Measurements from ENCODE around the gene TMEM44.

TMEM44 gene

DNA sequence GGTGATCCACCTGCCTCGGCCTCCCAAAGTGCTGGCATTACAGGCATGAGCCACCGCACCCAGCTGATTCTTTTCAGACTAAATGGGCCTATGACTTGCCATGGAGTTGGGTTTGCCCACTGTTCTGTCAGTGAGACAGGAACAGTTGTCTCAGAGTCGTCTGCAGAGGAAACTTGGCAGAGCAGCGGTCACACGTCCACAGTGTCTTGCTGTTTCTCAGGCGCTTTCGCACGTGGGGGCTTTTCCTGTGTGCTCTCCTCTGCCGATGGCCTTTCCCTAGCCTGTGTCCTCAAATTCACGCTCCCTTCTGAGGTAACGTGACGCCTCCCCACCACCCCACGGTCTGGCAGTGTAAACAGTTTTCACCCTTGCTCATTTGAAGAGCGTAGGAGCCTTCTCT lies 11.3 kb downstream of the TMEM44 start:
- no peak for TF ChIP-seq TAF1 (IDR thresholded peaks at IDR 0.05; ENCODE audit: borderline replicate concordance, low read depth, low read length)
- no peak for TF ChIP-seq POLR2AphosphoS5 (IDR thresholded peaks at IDR 0.05; ENCODE audit: low read depth, low read length)
- no peak for TF ChIP-seq POLR2A (IDR thresholded peaks at IDR 0.05; ENCODE audit: low read depth, low read length)
- DNase-seq (ENCODE audit: insufficient read length) (no peak), FAIRE-seq (no peak)

DNA sequence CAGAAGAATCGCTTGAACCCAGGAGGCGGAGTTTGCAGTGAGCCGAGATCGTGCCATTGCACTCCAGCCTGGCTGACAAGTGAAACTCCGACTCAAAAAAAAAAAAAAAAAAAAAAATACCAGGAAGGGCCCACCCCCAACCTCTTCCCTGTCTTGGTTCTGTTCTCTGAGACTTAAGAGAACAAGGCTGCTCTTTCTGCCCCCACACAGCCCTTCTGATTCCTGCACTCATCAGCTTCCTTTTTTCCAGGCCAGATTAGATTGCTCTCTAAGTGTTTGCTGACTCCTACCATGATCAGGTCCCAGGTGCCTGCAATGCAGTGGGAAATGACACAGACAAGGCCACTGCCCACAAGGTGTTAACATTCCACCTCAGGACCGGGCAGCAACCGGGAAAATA lies 13.0 kb downstream of the TMEM44 start:
- FAIRE-seq = no peak
- no peak for TF ChIP-seq TAF1 (IDR thresholded peaks at IDR 0.05; ENCODE audit: borderline replicate concordance, low read depth, low read length)
- TF ChIP-seq POLR2AphosphoS5 (IDR thresholded peaks at IDR 0.05; ENCODE audit: low read depth, low read length) = no peak
- TF ChIP-seq POLR2A (IDR thresholded peaks at IDR 0.05; ENCODE audit: low read depth, low read length) = no peak

DNA sequence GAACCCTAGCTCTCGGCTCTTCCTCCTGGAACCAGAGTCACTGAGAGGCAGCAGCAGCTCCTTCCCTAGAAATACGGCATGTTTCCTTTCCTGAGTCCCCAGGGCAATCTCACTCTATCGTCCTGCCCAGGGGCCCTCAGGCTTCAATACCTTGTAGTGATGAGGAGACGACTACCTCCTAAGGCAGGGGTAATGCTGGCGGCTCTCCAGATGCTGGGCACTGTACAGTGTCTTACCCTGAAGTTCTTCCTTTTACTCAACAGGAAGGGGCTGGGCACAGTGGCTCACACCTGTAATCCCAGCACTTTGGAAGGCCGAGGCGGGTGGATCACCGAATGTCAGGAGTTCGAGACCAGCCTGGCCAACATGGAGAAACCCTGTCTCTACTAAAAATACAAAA lies 13.5 kb downstream of the TMEM44 start:
- FAIRE-seq (no peak), DNase-seq (ENCODE audit: insufficient read length) (no peak)
- TF ChIP-seq POLR2AphosphoS5 (IDR thresholded peaks at IDR 0.05; ENCODE audit: low read depth, low read length) (no peak), POLR2A (IDR thresholded peaks at IDR 0.05; ENCODE audit: low read depth, low read length) (no peak), TAF1 (IDR thresholded peaks at IDR 0.05; ENCODE audit: borderline replicate concordance, low read depth, low read length) (no peak)

More for the DNA sequence above, 13.0 kb downstream of the TMEM44 start:
- no peak for DNase-seq (ENCODE audit: insufficient read length)

DNA sequence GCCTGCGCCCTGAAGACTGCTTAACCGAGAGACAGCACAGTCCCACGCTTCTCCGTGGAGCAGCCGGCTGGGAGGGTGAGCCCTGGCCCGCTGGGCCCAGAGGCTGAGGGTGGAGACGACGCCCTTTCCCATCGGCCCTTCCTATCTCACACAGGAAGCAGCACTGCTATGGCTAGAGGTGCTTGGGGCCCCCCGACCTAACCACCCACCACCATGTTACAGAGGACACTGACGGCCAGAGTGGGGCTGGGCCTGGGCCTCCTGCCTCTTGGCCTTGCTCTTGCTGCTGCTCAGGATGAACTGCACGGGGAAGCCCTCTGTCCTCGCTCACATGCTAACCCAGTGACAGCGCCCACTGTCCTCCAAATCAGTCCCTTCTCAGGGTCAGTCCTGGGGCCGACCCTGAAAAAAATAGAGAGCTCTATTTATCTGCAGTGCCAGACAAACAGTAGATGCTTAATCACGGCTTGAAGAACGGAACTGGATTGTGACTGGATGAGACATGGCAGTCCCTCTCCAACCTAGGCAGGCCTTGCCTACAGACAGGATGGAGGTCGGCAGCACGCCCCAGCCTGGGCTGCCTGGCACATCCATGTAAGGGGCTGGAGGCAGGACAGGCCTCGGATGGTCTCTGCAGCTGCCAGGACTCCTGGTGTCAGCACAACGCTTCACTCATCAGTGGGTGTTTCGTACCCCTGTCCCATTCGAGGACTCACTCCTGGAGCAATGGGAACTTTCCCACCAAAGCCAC lies 14.2 kb downstream of the TMEM44 start:
- no peak for FAIRE-seq
- TF ChIP-seq POLR2A (IDR thresholded peaks at IDR 0.05; ENCODE audit: low read depth, low read length) (no peak), POLR2AphosphoS5 (IDR thresholded peaks at IDR 0.05; ENCODE audit: low read depth, low read length) (no peak), TAF1 (IDR thresholded peaks at IDR 0.05; ENCODE audit: borderline replicate concordance, low read depth, low read length) (no peak)
- no peak for DNase-seq (ENCODE audit: insufficient read length)

DNA sequence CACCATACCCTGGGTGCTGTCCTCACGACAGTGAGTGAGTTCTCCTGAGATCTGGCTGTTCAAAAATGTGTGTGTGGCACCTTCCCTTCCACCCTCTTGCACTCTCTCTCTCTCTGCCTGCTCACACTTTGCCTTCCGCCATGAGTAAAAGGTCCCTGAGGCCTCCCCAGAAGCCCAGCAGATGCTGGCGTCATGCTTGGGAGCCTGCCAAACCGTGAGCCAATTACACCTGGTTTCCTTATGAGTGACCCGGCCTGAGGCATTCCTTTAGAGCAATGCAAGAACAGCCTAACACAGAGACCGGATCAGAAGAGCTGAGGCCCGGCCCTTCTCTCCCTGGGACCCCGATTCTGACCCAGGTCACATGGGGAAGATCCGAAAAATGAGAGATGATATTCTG lies 15.4 kb downstream of the TMEM44 start:
- DNase-seq (ENCODE audit: insufficient read length) (no peak), FAIRE-seq (no peak)
- TF ChIP-seq POLR2AphosphoS5 (IDR thresholded peaks at IDR 0.05; ENCODE audit: low read depth, low read length) (no peak), TAF1 (IDR thresholded peaks at IDR 0.05; ENCODE audit: borderline replicate concordance, low read depth, low read length) (no peak)

DNA sequence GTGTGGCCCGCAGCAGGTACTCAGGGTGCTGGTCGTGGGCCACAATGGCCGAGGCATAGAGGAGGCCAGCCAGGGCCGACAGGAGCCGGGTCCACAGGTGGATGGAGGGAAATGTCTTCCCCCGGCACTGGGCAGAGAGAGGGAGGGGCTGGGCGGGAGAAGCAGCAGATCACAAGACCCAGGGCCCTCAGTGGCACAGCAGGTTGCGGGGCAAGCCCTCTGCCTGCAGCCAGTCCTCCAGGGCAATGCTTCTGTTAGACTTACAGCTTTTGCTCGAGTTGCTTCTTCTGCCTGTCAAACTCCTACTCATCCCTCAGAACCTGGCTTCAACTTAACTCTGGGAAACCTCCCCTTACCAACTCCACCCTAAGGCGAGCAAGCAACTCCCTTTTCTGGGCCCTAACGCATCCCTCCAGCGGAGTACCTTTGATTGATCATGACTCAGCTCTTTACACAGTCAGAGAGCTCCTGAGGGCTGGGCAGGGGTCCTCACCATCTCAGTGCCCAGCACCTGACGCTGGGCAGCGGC lies 16.0 kb downstream of the TMEM44 start:
- FAIRE-seq = no peak
- TF ChIP-seq POLR2AphosphoS5 (IDR thresholded peaks at IDR 0.05; ENCODE audit: low read depth, low read length) = no peak
- no peak for TF ChIP-seq TAF1 (IDR thresholded peaks at IDR 0.05; ENCODE audit: borderline replicate concordance, low read depth, low read length)
- TF ChIP-seq POLR2A (IDR thresholded peaks at IDR 0.05; ENCODE audit: low read depth, low read length) = no peak
- DNase-seq (ENCODE audit: insufficient read length) = no peak

DNA sequence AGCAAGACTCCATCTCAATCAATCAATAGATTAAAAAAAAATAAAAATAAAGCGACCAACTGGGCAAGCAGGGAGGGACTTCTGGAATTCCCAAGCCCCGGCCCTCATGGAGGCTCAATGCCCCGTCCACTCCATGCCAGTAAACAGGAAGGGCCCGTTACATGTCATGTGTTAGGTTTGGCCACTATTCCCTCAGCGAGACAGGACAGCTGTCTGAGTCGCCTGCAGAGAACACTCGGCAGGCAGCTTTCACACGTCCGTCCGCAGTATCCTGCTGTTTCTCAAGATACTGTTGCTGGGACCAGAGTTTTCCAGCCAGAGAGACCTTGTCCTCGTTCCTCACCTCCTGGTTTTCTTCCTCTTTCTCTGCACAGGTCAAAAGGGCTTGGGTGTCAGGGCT lies 18.0 kb downstream of the TMEM44 start:
- TF ChIP-seq TAF1 (IDR thresholded peaks at IDR 0.05; ENCODE audit: borderline replicate concordance, low read depth, low read length) (no peak), POLR2AphosphoS5 (IDR thresholded peaks at IDR 0.05; ENCODE audit: low read depth, low read length) (no peak), POLR2A (IDR thresholded peaks at IDR 0.05; ENCODE audit: low read depth, low read length) (no peak)
- DNase-seq (ENCODE audit: insufficient read length) (no peak), FAIRE-seq (no peak)

DNA sequence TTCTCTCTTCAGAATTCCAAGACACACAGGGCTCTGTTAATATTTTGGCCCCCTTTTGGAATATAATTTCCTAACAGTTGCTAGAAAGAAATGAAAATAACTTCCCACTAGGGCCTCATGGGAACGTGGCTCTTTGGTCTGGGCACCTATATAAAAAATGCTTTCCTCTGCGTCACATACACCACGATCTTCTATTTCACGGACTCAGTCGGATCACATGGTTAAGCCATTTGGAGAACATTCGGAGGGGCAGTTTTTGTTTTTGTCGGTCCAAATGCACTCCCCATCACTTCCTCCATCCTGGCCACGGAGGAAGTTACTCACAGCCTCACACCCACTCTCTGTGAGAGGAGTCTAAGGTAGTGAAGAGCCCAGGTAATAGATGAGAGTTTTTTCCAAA lies 21.0 kb downstream of the TMEM44 start:
- TF ChIP-seq POLR2A (IDR thresholded peaks at IDR 0.05; ENCODE audit: low read depth, low read length) = no peak
- no peak for TF ChIP-seq TAF1 (IDR thresholded peaks at IDR 0.05; ENCODE audit: borderline replicate concordance, low read depth, low read length)
- no peak for TF ChIP-seq POLR2AphosphoS5 (IDR thresholded peaks at IDR 0.05; ENCODE audit: low read depth, low read length)
- DNase-seq (ENCODE audit: insufficient read length) = no peak
- no peak for FAIRE-seq

DNA sequence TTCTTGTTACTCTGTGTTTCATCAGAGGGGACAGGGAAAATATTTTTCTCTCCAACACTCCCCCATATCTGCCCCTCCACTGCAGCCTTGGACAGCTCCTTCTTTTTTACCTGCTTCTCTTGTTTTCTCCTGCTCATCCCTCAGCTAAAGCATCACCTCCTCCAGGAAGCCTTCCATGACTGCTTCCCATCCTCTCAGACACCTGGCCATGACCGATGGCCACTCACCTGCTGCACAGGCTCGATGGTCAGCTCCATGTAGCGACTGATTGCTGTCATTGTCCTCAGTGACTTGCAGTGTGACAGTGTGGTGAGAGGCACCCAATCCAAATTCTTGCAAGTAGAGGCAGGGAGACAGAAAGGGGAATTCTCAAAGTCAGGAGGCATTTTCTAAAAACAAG lies 22.5 kb downstream of the TMEM44 start:
- TF ChIP-seq POLR2AphosphoS5 (IDR thresholded peaks at IDR 0.05; ENCODE audit: low read depth, low read length) (no peak), TAF1 (IDR thresholded peaks at IDR 0.05; ENCODE audit: borderline replicate concordance, low read depth, low read length) (no peak), POLR2A (IDR thresholded peaks at IDR 0.05; ENCODE audit: low read depth, low read length) (no peak)
- DNase-seq (ENCODE audit: insufficient read length) (no peak), FAIRE-seq (no peak)

DNA sequence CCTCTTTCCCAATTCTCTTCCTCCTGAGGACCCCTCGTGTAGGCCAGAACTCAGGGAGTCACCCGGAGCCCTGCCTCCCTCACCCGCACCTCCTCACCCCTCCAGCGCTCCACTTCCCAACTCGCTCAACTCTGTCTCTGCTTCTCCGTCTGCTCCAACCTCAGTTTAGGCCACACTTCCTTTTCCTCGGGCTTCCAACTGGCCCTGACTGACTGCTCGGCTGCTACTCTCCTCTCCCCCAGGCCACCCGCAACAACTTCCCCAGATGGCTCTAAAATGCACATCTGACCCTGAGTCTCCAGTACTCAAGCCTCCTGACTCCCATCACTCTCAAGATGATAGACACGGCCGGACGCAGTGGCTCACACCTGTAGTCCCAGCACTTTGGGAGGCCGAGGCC lies 23.6 kb downstream of the TMEM44 start:
- no peak for DNase-seq (ENCODE audit: insufficient read length)
- TF ChIP-seq POLR2A (IDR thresholded peaks at IDR 0.05; ENCODE audit: low read depth, low read length) (no peak), POLR2AphosphoS5 (IDR thresholded peaks at IDR 0.05; ENCODE audit: low read depth, low read length) (no peak), TAF1 (IDR thresholded peaks at IDR 0.05; ENCODE audit: borderline replicate concordance, low read depth, low read length) (no peak)
- no peak for FAIRE-seq

DNA sequence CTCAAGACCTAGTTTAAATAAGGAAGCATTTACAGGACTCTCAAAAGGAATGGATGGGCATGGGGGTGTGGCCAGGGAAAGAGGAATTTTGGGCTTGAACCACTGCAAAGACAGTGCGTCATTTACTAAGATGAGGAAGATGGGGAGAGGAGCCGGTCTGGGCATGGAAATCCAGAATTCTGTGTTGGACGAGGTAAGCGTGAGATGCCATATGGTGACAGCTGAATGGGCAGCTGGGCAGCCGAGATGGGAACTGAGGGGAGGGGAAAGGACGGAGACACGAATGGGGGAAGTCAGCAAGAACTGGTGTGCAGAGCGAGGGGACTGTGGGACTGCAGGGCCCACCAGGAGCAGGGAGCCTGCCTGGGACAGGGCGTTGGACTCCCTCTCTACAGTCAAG lies 24.2 kb downstream of the TMEM44 start:
- no peak for DNase-seq (ENCODE audit: insufficient read length)
- no peak for FAIRE-seq
- TF ChIP-seq TAF1 (IDR thresholded peaks at IDR 0.05; ENCODE audit: borderline replicate concordance, low read depth, low read length) (no peak), POLR2A (IDR thresholded peaks at IDR 0.05; ENCODE audit: low read depth, low read length) (no peak), POLR2AphosphoS5 (IDR thresholded peaks at IDR 0.05; ENCODE audit: low read depth, low read length) (no peak)

Measured in GM12892 (cell line).